A549 (cell line): ENCODE measurements around the gene PSMD8. TPM values are rescaled to one million over a fixed set of nuclear protein-coding genes. Genes with fewer than 3 reads are reported as not detected.
A peak's percentile ranks its signal among the peaks of the same experiment; 100 is the strongest.

Experiments used
- ATAC-seq, 2 experiments: fragments of 200-7000 bp in 1 of 2; fragments of >200 bp in 1 of 2; cut with Nextera tagmentation in 1 of 2; cut with Tn5 transposase in 1 of 2; 3 replicates each; pipeline versions ENCODE4 v1.8.0 to v1.9.1; 2018 to 2020; ENCODE audit warnings: mild to moderate bottlenecking in 1 of 2, moderate library complexity in 1 of 2
- CTCF ChIA-PET: fragments of 300-600 bp; sonication (Branson Sonifier 250); formaldehyde crosslinking; extraction: SDS; loops from one replicate; lab custom pipeline; 2021; ENCODE audit warnings: antibody characterized with exemption, inconsistent platforms; lab: Yijun Ruan, JAX
- POLR2A ChIA-PET: fragments of 350-600 bp; formaldehyde crosslinking; extraction: SDS; loops from one replicate; lab custom pipeline; 2021; ENCODE audit warnings: antibody characterized with exemption, inconsistent platforms; lab: Yijun Ruan, JAX
- DNase-seq, 2 experiments: peaks; one replicate each; pipeline versions ENCODE4 v3.0.0 to v3.0.0-alpha.2; 2011 to 2016; ENCODE audit warnings: low read depth in 1 of 2, low spot score in 1 of 2
- FAIRE-seq: peaks from 2 replicates; lab custom pipeline; 2011; peaks lifted over from hg19 to GRCh38; lab: Jason Lieb, UNC
- H3K27ac ChIP-seq, 2 experiments: fragments of >200 bp; sonication (Bioruptor Twin); formaldehyde crosslinking; 3 replicates each; pipeline ENCODE4 v1.5.1; 2016 to 2017
- H3K4me1 ChIP-seq: fragments of >200 bp; sonication (Bioruptor Twin); formaldehyde crosslinking; 3 replicates; pipeline ENCODE4 v1.6.1; 2016
- H3K4me2 ChIP-seq: fragments of >200 bp; sonication (Bioruptor Twin); formaldehyde crosslinking; 3 replicates; pipeline ENCODE4 v1.6.1; 2016
- H3K4me3 ChIP-seq: fragments of >200 bp; sonication (Bioruptor Twin); formaldehyde crosslinking; 3 replicates; pipeline ENCODE4 v1.5.1; 2016
- H3K9me3 ChIP-seq: fragments of >200 bp; sonication (Bioruptor Twin); formaldehyde crosslinking; 3 replicates; pipeline ENCODE4 v1.6.1; 2016
- BHLHE40 ChIP-seq: IDR thresholded peaks from 2 replicates; pipeline ENCODE4 v1.6.1; 2012; ENCODE audit warnings: low read depth, low read length, inconsistent platforms
- CBX8 ChIP-seq: fragments of 200-600 bp; sonication (generic); IDR thresholded peaks from 2 replicates; pipeline ENCODE4 v1.6.1; 2016
- CEBPB ChIP-seq, 2 experiments: fragments of >200 bp in 1 of 2; sonication (Bioruptor Twin) in 1 of 2; formaldehyde crosslinking in 1 of 2; IDR thresholded peaks; 2 replicates each; pipeline ENCODE4 v1.6.1; 2012 to 2016
- CTCF ChIP-seq: fragments of >200 bp; sonication (Bioruptor Twin); formaldehyde crosslinking; IDR thresholded peaks from 3 replicates; pipeline ENCODE4 v1.5.1; 2016
- ELK1 ChIP-seq: fragments of 150-350 bp; IDR thresholded peaks from 2 replicates; pipeline ENCODE4 v1.6.1; 2014; ENCODE audit warnings: low read depth, mild to moderate bottlenecking, low read length
- FOSB ChIP-seq: fragments of 250-450 bp; sonication (Bioruptor Pico); IDR thresholded peaks from 2 replicates; pipeline ENCODE4 v1.5.0; 2020; ENCODE audit warnings: mild to moderate bottlenecking, moderate library complexity
- FOSL2 ChIP-seq, 2 experiments: fragments of 450-650 bp in 1 of 2; fragments of >200 bp in 1 of 2; sonication (Bioruptor Twin) in 1 of 2; formaldehyde crosslinking; IDR thresholded peaks; 2 replicates each; pipeline versions ENCODE4 v1.5.0 to v1.6.1; 2016 to 2020; ENCODE audit warnings: mild to moderate bottlenecking in 1 of 2, moderate library complexity in 1 of 2
- FOXS1 ChIP-seq: fragments of 250-450 bp; sonication (Bioruptor Pico); IDR thresholded peaks from 2 replicates; pipeline ENCODE4 v1.5.0; 2020; ENCODE audit warnings: mild to moderate bottlenecking, moderate library complexity
- GATA3 ChIP-seq: IDR thresholded peaks from 2 replicates; pipeline ENCODE4 v1.6.1; 2012; ENCODE audit warnings: borderline replicate concordance
- HOXA7 ChIP-seq: fragments of 250-450 bp; sonication (Bioruptor Pico); IDR thresholded peaks from 2 replicates; pipeline ENCODE4 v1.5.0; 2020; ENCODE audit warnings: mild to moderate bottlenecking, moderate library complexity
- HOXB13 ChIP-seq: fragments of 250-450 bp; sonication (Bioruptor Pico); IDR thresholded peaks from 2 replicates; pipeline ENCODE4 v1.5.0; 2020; ENCODE audit warnings: low read depth, mild to moderate bottlenecking, moderate library complexity
- KDM1A ChIP-seq: fragments of 200-600 bp; sonication (generic); IDR thresholded peaks from 2 replicates; pipeline ENCODE4 v1.6.1; 2016; ENCODE audit warnings: low read depth, mild to moderate bottlenecking
- KDM5A ChIP-seq: fragments of 200-600 bp; sonication (generic); IDR thresholded peaks from 2 replicates; pipeline ENCODE4 v1.6.1; 2016; ENCODE audit warnings: antibody characterized with exemption, mild to moderate bottlenecking
- MAFK ChIP-seq: fragments of 450-650 bp; IDR thresholded peaks from 2 replicates; pipeline ENCODE4 v1.6.1; 2014; ENCODE audit not compliant: partially characterized antibody
- MAX ChIP-seq: IDR thresholded peaks from 2 replicates; pipeline ENCODE4 v1.6.1; 2012
- NFE2L2 ChIP-seq: fragments of 150-350 bp; conservative IDR thresholded peaks from 2 replicates; pipeline ENCODE4 v1.6.1; 2014; ENCODE audit warnings: low read length
- PHF8 ChIP-seq: fragments of 200-600 bp; sonication (generic); IDR thresholded peaks from 2 replicates; pipeline ENCODE4 v1.6.1; 2016; ENCODE audit warnings: low read depth, mild to moderate bottlenecking, antibody characterized with exemption, moderate library complexity, borderline replicate concordance
- SREBF2 ChIP-seq: fragments of 450-650 bp; IDR thresholded peaks from 2 replicates; pipeline ENCODE4 v1.6.1; 2014; ENCODE audit warnings: mild to moderate bottlenecking, moderate library complexity
- TP53 ChIP-seq: fragments of 250-450 bp; sonication (Bioruptor Pico); IDR thresholded peaks from 2 replicates; pipeline ENCODE4 v1.5.0; 2021; ENCODE audit warnings: mild to moderate bottlenecking, moderate library complexity
- ZC3H11A ChIP-seq: fragments of 450-650 bp; IDR thresholded peaks from 2 replicates; pipeline ENCODE4 v1.6.1; 2014; ENCODE audit warnings: antibody characterized with exemption, mild to moderate bottlenecking
- ZSCAN20 ChIP-seq: fragments of 250-450 bp; sonication (Bioruptor Pico); IDR thresholded peaks from 2 replicates; pipeline ENCODE4 v1.8.0; 2022; ENCODE audit warnings: mild to moderate bottlenecking, moderate library complexity
- WGBS: methylation state at CpG from one replicate; pipeline ENCODE4 v1.1.6; 2017; ENCODE audit errors: missing lambda C conversion rate; 5-methylcytosine and 5-hydroxymethylcytosine counted together
- polyA plus RNA-seq, 4 experiments: library from polyadenylated mRNA; depleted of rRNA in 3 of 4; stranded (reverse); fragments of >200 nt; fragmentation: RNase III in 1 of 4; extraction: RNeasy Plus Mini Kit Qiagen cat#74134 plus additional on column Dnase treatment in 1 of 4; gene quantifications; 2 replicates in 3 of 4; 3 replicates in 1 of 4; pipeline ENCODE4 v1.2.3, GENCODE V29; 2011 to 2017
- TF ChIP-seq, protein P1 (sequence below): IDR thresholded peaks from 2 replicates; pipeline ENCODE4 v1.6.1; 2012
- TF ChIP-seq, protein P2 (sequence below): fragments of >200 bp; sonication (Bioruptor Twin); formaldehyde crosslinking; IDR thresholded peaks from 3 replicates; pipeline ENCODE4 v1.6.1; 2016
- TF ChIP-seq, protein P3 (sequence below): fragments of 450-650 bp; IDR thresholded peaks from 2 replicates; pipeline ENCODE4 v1.6.1; 2014; ENCODE audit warnings: antibody characterized with exemption

Gene PSMD8
- polyA plus RNA-seq, 2 of the 4 experiments (the other 2 are of a cell fraction), result 437 to 456 TPM

DNA sequence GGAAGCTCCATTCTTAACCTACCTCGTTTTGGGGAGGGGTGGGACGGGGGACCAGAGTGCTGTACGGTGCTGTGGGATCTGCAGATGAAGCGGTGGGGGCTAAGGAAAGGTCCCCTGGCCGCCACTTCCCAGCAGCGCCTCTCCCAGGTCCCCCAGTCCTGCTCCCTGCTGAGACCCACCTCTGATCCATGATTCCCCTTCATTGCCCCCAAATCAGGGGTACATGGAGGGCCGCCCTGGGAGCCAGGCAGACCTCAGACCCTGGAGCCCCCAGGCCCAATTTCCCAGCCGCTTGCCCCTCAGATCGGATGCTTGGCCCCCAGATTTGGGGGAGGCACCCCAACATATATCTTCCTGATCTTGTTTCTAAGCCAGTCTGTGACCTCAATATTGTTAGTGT is 24.7 kb downstream of the PSMD8 start:
- H3K9me3 ChIP-seq, result no peaks in the 10 kb centered on the region
- H3K4me1 ChIP-seq, result peaks cover 9% of the 10 kb centered on the region
- DNase-seq (no peak), FAIRE-seq (no peak)
- no peak overlapping the region for H3K4me2 ChIP-seq
- 47% methylated on average over 9 of the region's 9 CpGs for WGBS
- H3K27ac ChIP-seq, result no peak overlapping the region
- POLR2A ChIA-PET, result interaction anchor here (0.6 to 1.5 kb wide), 4 partner anchors 9 to 391 kb away, joined by 3 to 8 read pairs (median 6); partner anchors contain the start of genes GGN, PSMD8 and SPRED3
- TF ChIP-seq MAX (no peak), BHLHE40 (no peak), MAFK (no peak), FOXS1 (no peak), NFE2L2 (no peak), KDM5A (no peak), HOXB13 (CRISPR knock-in tag) (no peak), KDM1A (no peak), ZC3H11A (no peak)
- TF ChIP-seq, protein P1, sequence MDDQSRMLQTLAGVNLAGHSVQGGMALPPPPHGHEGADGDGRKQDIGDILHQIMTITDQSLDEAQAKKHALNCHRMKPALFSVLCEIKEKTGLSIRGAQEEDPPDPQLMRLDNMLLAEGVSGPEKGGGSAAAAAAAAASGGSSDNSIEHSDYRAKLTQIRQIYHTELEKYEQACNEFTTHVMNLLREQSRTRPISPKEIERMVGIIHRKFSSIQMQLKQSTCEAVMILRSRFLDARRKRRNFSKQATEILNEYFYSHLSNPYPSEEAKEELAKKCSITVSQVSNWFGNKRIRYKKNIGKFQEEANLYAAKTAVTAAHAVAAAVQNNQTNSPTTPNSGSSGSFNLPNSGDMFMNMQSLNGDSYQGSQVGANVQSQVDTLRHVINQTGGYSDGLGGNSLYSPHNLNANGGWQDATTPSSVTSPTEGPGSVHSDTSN, result no peak
- TF ChIP-seq, all 56 proteins: peak for 0
- CTCF ChIA-PET, result interaction anchor here (1.0 to 14.1 kb wide), 8 partner anchors 9 to 532 kb away, joined by 4 to 254 read pairs (median 7); partner anchors contain the start of genes CATSPERG, GGN, MRPS12 and SARS2
- ATAC-seq, result no peak
- no peak overlapping the region for H3K4me3 ChIP-seq

DNA sequence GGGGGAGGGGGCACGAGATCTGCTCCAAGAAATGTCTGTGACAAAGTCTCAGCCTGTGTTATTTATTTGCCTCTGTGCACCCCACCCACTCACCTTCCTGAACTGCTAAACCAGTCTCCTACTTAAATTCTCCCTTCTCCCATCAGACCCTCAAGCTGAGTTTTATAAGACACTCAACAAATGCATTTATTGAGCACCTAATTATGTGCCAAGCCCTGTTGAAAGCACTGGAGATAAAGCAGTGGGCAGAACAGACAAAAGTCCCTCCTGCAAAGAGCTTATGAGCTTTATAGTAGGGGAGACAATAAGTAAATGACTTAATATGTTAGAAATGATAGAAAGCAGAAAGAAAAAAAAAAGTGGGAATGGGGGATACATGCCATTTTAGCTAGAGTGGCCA is 25.2 kb downstream of the PSMD8 start:
- no peak for TF ChIP-seq GATA3
- TF ChIP-seq CBX8, result no peak
- no peak for TF ChIP-seq CTCF
- TF ChIP-seq ZSCAN20 (CRISPR knock-in tag), result no peak
- TF ChIP-seq SREBF2, result no peak
- TF ChIP-seq CEBPB (IDR thresholded peaks at IDR 0.05), result no peak
- TF ChIP-seq, protein P2, sequence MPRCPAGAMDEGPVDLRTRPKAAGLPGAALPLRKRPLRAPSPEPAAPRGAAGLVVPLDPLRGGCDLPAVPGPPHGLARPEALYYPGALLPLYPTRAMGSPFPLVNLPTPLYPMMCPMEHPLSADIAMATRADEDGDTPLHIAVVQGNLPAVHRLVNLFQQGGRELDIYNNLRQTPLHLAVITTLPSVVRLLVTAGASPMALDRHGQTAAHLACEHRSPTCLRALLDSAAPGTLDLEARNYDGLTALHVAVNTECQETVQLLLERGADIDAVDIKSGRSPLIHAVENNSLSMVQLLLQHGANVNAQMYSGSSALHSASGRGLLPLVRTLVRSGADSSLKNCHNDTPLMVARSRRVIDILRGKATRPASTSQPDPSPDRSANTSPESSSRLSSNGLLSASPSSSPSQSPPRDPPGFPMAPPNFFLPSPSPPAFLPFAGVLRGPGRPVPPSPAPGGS, result no peak
- TF ChIP-seq, protein P3, sequence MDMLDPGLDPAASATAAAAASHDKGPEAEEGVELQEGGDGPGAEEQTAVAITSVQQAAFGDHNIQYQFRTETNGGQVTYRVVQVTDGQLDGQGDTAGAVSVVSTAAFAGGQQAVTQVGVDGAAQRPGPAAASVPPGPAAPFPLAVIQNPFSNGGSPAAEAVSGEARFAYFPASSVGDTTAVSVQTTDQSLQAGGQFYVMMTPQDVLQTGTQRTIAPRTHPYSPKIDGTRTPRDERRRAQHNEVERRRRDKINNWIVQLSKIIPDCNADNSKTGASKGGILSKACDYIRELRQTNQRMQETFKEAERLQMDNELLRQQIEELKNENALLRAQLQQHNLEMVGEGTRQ, result no peak
- no peak for TF ChIP-seq FOSB (CRISPR knock-in tag)
- TF ChIP-seq HOXA7 (CRISPR knock-in tag), result no peak
- no peak for TF ChIP-seq ELK1
- TF ChIP-seq PHF8, result no peak
- no peak for TF ChIP-seq FOSL2 (IDR thresholded peaks at IDR 0.05)
- TF ChIP-seq FOSL2 (CRISPR knock-in tag; IDR thresholded peaks at IDR 0.05), result no peak
- TF ChIP-seq TP53 (CRISPR knock-in tag), result no peak
- H3K4me1 ChIP-seq, result peaks cover 10% of the 10 kb centered on the region
- no peak overlapping the region for H3K27ac ChIP-seq
- H3K4me3 ChIP-seq, result no peak overlapping the region
- FAIRE-seq (peak; percentile 43), ATAC-seq (no peak), DNase-seq (no peak)
- POLR2A ChIA-PET, result interaction anchor here (1.1 to 1.5 kb wide), 4 partner anchors 10 to 219 kb away, joined by 3 to 8 read pairs (median 4); partner anchors contain the start of genes EIF3K, GGN, PSMD8 and SPRED3
- CTCF ChIA-PET, result interaction anchor here (0.7 to 14.1 kb wide), 17 partner anchors 9 to 600 kb away, joined by 3 to 254 read pairs (median 4); partner anchors contain the start of genes CATSPERG, GGN, MRPS12 and SARS2
- H3K4me2 ChIP-seq, result no peak overlapping the region
- no peaks in the 10 kb centered on the region for H3K9me3 ChIP-seq
- 74% methylated on average over 1 of the region's 1 CpG for WGBS
